GM23338 (cell line): ENCODE data around the gene ANKRD30B. TPM values are rescaled to one million over a fixed set of nuclear protein-coding genes. Genes with fewer than 3 reads are reported as not detected.

Source experiments
- ATAC-seq: fragments of 200-7000 bp; cut with Tn5 transposase; 3 replicates; pipeline ENCODE4 v1.9.1; 2020
- DNase-seq: peaks from one replicate; pipeline ENCODE4 v3.0.0-alpha.2; 2015; ENCODE audit warnings: low spot score
- H2AFZ ChIP-seq: fragments of 200-600 bp; sonication (generic); 2 replicates; pipeline ENCODE4 v1.8.0; 2016; ENCODE audit warnings: antibody characterized with exemption, mild to moderate bottlenecking, moderate library complexity
- H3F3A ChIP-seq: fragments of 200-600 bp; sonication (generic); replicated peaks from 2 replicates; pipeline ENCODE4 v1.8.0; 2017; ENCODE audit warnings: antibody characterized with exemption, mixed run types, low read depth
- H3K27ac ChIP-seq: fragments of 200-600 bp; sonication (generic); 2 replicates; pipeline ENCODE4 v1.6.1; 2016; ENCODE audit warnings: low read depth
- H3K27me3 ChIP-seq: fragments of 200-600 bp; sonication (generic); 2 replicates; pipeline ENCODE4 v1.8.0; 2016; ENCODE audit warnings: mild to moderate bottlenecking, mixed run types, moderate library complexity; ENCODE audit not compliant: insufficient read depth
- H3K36me3 ChIP-seq: fragments of 200-600 bp; sonication (generic); 2 replicates; pipeline ENCODE4 v1.8.0; 2016; ENCODE audit warnings: mild to moderate bottlenecking; ENCODE audit not compliant: insufficient read depth
- H3K4me1 ChIP-seq: fragments of 200-600 bp; sonication (generic); 2 replicates; pipeline ENCODE4 v1.8.0; 2016; ENCODE audit warnings: mild to moderate bottlenecking, moderate library complexity; ENCODE audit not compliant: insufficient read depth
- H3K4me2 ChIP-seq: fragments of 200-600 bp; sonication (generic); 2 replicates; pipeline ENCODE4 v1.7.1; 2017; ENCODE audit warnings: mixed run types
- H3K4me3 ChIP-seq: fragments of 200-600 bp; sonication (generic); 2 replicates; pipeline ENCODE4 v1.6.1; 2016; ENCODE audit warnings: mixed run types
- H3K79me2 ChIP-seq: fragments of 200-600 bp; sonication (generic); replicated peaks from 2 replicates; pipeline ENCODE4 v1.8.0; 2017; ENCODE audit warnings: mild to moderate bottlenecking; ENCODE audit not compliant: insufficient read depth
- H3K9me2 ChIP-seq: fragments of 200-600 bp; sonication (generic); 2 replicates; pipeline ENCODE4 v1.8.0; 2017; ENCODE audit not compliant: insufficient read depth
- H4K20me1 ChIP-seq: fragments of 200-600 bp; sonication (generic); replicated peaks from 2 replicates; pipeline ENCODE4 v1.8.0; 2017; ENCODE audit warnings: mild to moderate bottlenecking; ENCODE audit not compliant: insufficient read depth
- H3K27ac Mint-ChIP-seq: 2 replicates; pipeline ENCODE4 v1.8.0; 2020; ENCODE audit warnings: inconsistent platforms, mild to moderate bottlenecking, moderate library complexity, mixed read lengths
- H3K27me3 Mint-ChIP-seq: 3 replicates; pipeline ENCODE4 v1.8.0; 2022; ENCODE audit warnings: low read depth, mild to moderate bottlenecking, moderate library complexity, mixed read lengths, inconsistent platforms; ENCODE audit not compliant: insufficient read depth, poor library complexity
- H3K36me3 Mint-ChIP-seq: 3 replicates; pipeline ENCODE4 v1.8.0; 2021; ENCODE audit warnings: low read depth, mild to moderate bottlenecking, inconsistent platforms, moderate library complexity, mixed read lengths
- H3K4me1 Mint-ChIP-seq: 3 replicates; pipeline ENCODE4 v1.8.0; 2020; ENCODE audit warnings: mild to moderate bottlenecking, inconsistent platforms, mixed read lengths
- H3K4me3 Mint-ChIP-seq: 3 replicates; pipeline ENCODE4 v1.8.0; 2021; ENCODE audit warnings: moderate library complexity, mild to moderate bottlenecking, inconsistent platforms, mixed read lengths
- H3K9me3 Mint-ChIP-seq: 3 replicates; pipeline ENCODE4 v1.8.0; 2020; ENCODE audit warnings: moderate library complexity, mild to moderate bottlenecking, inconsistent platforms, mixed read lengths
- CREB1 ChIP-seq: fragments of 250-450 bp; sonication (Bioruptor Pico); IDR thresholded peaks from 2 replicates; pipeline ENCODE4 v1.5.0; 2020; ENCODE audit warnings: low read depth, mild to moderate bottlenecking, moderate library complexity
- CTCF ChIP-seq, 2 experiments: fragments of 200-600 bp in 1 of 2; sonication (generic) in 1 of 2; conservative IDR thresholded peaks; 2 replicates each; pipeline versions ENCODE4 v1.5.1 to v1.6.1; 2016 to 2017; ENCODE audit warnings: antibody characterized with exemption in 2 of 2, low read depth in 2 of 2, mild to moderate bottlenecking in 2 of 2, moderate library complexity in 1 of 2
- ETS1 ChIP-seq: IDR thresholded peaks from 2 replicates; pipeline ENCODE4 v1.6.1; 2016; ENCODE audit warnings: antibody characterized with exemption
- EZH2 ChIP-seq: fragments of 200-600 bp; sonication (generic); IDR thresholded peaks from one replicate; pipeline ENCODE4 v1.8.0; 2017; ENCODE audit warnings: antibody characterized with exemption, mild to moderate bottlenecking, low read depth; ENCODE audit not compliant: unreplicated experiment
- EZH2phosphoT487 ChIP-seq: fragments of 200-600 bp; sonication (generic); IDR thresholded peaks from one replicate; pipeline ENCODE4 v1.8.1; 2018; ENCODE audit warnings: antibody characterized with exemption; ENCODE audit not compliant: unreplicated experiment
- JUNB ChIP-seq: IDR thresholded peaks from one replicate; pipeline ENCODE4 v1.6.1; 2016; ENCODE audit warnings: antibody characterized with exemption; ENCODE audit not compliant: unreplicated experiment
- NANOG ChIP-seq: IDR thresholded peaks from 2 replicates; pipeline ENCODE4 v1.6.1; 2016; ENCODE audit warnings: antibody characterized with exemption, borderline replicate concordance
- POLR2AphosphoS5 ChIP-seq: IDR thresholded peaks from 2 replicates; pipeline ENCODE4 v1.6.1; 2016; ENCODE audit warnings: antibody characterized with exemption, low read depth
- STAT1 ChIP-seq: IDR thresholded peaks from one replicate; pipeline ENCODE4 v1.6.1; 2016; ENCODE audit warnings: antibody characterized with exemption; ENCODE audit not compliant: unreplicated experiment
- ZNF114 ChIP-seq: fragments of 250-450 bp; sonication (Bioruptor Pico); IDR thresholded peaks from 2 replicates; pipeline ENCODE4 v1.5.0; 2020; ENCODE audit warnings: mild to moderate bottlenecking, moderate library complexity
- ZNF331 ChIP-seq: fragments of 250-450 bp; sonication (Bioruptor Pico); IDR thresholded peaks from 2 replicates; pipeline ENCODE4 v1.5.0; 2020; ENCODE audit warnings: low read depth, mild to moderate bottlenecking, moderate library complexity
- long read RNA-seq: library from polyadenylated mRNA; unstranded; transcript quantifications from one replicate; pipeline ENCODE4 v2.0.0, GENCODE V29; 2020; ENCODE audit not compliant: unreplicated experiment
- polyA plus RNA-seq: library from polyadenylated mRNA; unstranded; fragments of >200 nt; fragmentation: Nextera tagmentation; extraction: Ambion mirVana; gene quantifications from 2 replicates; pipeline ENCODE4 v1.2.1, GENCODE V29; 2016
- total RNA-seq: library from RNA; depleted of rRNA; stranded (reverse); fragments of >200 nt; shearing (Covaris generic); gene quantifications from 2 replicates; pipeline ENCODE4 v1.2.3, GENCODE V29; 2014; rRNA removed
- TF ChIP-seq, protein P1 (sequence below): IDR thresholded peaks from one replicate; pipeline ENCODE4 v1.6.1; 2018; ENCODE audit warnings: antibody characterized with exemption; ENCODE audit not compliant: unreplicated experiment
- TF ChIP-seq, protein P2 (sequence below): fragments of 250-450 bp; sonication (Bioruptor Pico); IDR thresholded peaks from 2 replicates; pipeline ENCODE4 v1.5.0; 2020; ENCODE audit warnings: mild to moderate bottlenecking, moderate library complexity

The ANKRD30B gene
- total RNA-seq, result not detected in 2 replicates
- polyA plus RNA-seq, result not detected in 2 replicates
- long read RNA-seq, result 0 reads

DNA sequence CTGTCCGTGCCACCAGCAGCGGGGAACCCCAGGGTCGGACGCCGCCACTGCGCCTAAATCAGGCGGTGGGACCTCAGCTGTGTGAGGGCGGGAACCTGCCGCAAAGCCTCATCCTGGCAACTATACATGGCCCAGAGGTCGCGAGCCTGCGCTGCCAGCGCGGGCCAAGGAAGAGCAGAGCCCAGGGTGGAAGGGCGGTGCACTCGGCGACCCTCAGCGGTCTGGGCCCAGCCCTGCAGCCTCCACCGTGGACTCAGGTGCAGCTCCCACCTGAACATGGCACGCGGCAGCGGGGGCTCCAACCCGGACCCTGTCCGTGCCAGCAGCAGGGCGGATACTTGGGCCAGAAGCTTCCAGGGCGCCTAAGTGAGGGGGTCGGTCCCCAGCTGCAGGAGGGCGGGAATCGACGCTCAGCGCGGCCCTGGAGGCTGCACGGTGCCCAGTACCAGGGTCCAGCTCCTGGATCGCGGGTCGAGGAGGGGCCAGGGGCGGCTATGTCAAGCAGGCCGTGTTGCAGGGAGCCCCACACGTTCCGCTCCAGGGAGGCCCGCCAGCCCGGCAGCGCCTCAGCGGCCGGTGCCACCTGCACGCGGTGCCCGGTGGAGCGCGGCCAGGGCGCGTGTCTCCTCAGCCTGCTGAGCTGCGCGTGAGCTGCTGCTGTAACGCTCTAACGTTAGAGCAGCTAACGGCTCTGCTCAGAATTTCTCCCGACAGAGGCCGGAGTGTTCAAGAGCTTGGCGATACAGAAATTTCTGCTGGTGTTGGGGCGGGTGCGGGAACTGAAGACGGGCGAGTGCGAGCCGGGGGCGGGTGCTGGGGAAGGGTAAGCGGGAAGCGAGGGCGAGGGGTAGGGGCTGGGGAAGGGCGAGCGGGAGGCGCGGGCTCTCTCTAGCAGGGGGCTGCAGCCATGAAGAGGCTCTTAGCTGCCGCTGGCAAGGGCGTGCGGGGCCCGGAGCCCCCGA, at the start of gene ANKRD30B:
TSS of gene ANKRD30B (plus strand) at position 660 of the 962 bp plus-strand sequence. CDS start at position 908, 248 bp downstream.
- Histone ChIP-seq H3K4me3 (no peak within 1 kb of the TSS), H3K4me1 (no peaks in the 10 kb centered on the region), H3K36me3 (no peaks in the 10 kb centered on the region), H3K27ac (no peak within 1 kb of the TSS), H4K20me1 (no peaks in the 10 kb centered on the region), H2AFZ (no peak within 1 kb of the TSS), H3K4me2 (no peak within 1 kb of the TSS), H3K79me2 (no peaks in the 10 kb centered on the region), H3K9me2 (no peaks in the 10 kb centered on the region), H3F3A (no peaks in the 10 kb centered on the region), H3K27me3 (no peaks in the 10 kb centered on the region)
- peaks cover 3% of the 10 kb centered on the region; the same call in 1 of the 3 replicates for H3K36me3 Mint-ChIP-seq
- H3K9me3 Mint-ChIP-seq, result peaks cover 39% of the 10 kb centered on the region
- no peaks in the 10 kb centered on the region for H3K4me1 Mint-ChIP-seq
- ATAC-seq, result peak; percentile 86
- H3K27ac Mint-ChIP-seq, result no peak within 1 kb of the TSS
- H3K27me3 Mint-ChIP-seq, result peaks cover 21% of the 10 kb centered on the region
- H3K4me3 Mint-ChIP-seq, result peak within 1 kb of the TSS; percentile 69
- TF ChIP-seq NANOG (no peak), STAT1 (no peak), CREB1 (no peak), JUNB (no peak), ZNF114 (CRISPR knock-in tag) (no peak), ETS1 (no peak), CTCF (conservative IDR thresholded peaks at IDR 0.05; ENCODE audit: low read depth in 2 of 2) (no peak), EZH2 (no peak), EZH2phosphoT487 (no peak), ZNF331 (no peak), POLR2AphosphoS5 (no peak)
- TF ChIP-seq, protein P1, sequence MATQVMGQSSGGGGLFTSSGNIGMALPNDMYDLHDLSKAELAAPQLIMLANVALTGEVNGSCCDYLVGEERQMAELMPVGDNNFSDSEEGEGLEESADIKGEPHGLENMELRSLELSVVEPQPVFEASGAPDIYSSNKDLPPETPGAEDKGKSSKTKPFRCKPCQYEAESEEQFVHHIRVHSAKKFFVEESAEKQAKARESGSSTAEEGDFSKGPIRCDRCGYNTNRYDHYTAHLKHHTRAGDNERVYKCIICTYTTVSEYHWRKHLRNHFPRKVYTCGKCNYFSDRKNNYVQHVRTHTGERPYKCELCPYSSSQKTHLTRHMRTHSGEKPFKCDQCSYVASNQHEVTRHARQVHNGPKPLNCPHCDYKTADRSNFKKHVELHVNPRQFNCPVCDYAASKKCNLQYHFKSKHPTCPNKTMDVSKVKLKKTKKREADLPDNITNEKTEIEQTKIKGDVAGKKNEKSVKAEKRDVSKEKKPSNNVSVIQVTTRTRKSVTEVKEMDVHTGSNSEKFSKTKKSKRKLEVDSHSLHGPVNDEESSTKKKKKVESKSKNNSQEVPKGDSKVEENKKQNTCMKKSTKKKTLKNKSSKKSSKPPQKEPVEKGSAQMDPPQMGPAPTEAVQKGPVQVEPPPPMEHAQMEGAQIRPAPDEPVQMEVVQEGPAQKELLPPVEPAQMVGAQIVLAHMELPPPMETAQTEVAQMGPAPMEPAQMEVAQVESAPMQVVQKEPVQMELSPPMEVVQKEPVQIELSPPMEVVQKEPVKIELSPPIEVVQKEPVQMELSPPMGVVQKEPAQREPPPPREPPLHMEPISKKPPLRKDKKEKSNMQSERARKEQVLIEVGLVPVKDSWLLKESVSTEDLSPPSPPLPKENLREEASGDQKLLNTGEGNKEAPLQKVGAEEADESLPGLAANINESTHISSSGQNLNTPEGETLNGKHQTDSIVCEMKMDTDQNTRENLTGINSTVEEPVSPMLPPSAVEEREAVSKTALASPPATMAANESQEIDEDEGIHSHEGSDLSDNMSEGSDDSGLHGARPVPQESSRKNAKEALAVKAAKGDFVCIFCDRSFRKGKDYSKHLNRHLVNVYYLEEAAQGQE, result no peak
- TF ChIP-seq, protein P2, sequence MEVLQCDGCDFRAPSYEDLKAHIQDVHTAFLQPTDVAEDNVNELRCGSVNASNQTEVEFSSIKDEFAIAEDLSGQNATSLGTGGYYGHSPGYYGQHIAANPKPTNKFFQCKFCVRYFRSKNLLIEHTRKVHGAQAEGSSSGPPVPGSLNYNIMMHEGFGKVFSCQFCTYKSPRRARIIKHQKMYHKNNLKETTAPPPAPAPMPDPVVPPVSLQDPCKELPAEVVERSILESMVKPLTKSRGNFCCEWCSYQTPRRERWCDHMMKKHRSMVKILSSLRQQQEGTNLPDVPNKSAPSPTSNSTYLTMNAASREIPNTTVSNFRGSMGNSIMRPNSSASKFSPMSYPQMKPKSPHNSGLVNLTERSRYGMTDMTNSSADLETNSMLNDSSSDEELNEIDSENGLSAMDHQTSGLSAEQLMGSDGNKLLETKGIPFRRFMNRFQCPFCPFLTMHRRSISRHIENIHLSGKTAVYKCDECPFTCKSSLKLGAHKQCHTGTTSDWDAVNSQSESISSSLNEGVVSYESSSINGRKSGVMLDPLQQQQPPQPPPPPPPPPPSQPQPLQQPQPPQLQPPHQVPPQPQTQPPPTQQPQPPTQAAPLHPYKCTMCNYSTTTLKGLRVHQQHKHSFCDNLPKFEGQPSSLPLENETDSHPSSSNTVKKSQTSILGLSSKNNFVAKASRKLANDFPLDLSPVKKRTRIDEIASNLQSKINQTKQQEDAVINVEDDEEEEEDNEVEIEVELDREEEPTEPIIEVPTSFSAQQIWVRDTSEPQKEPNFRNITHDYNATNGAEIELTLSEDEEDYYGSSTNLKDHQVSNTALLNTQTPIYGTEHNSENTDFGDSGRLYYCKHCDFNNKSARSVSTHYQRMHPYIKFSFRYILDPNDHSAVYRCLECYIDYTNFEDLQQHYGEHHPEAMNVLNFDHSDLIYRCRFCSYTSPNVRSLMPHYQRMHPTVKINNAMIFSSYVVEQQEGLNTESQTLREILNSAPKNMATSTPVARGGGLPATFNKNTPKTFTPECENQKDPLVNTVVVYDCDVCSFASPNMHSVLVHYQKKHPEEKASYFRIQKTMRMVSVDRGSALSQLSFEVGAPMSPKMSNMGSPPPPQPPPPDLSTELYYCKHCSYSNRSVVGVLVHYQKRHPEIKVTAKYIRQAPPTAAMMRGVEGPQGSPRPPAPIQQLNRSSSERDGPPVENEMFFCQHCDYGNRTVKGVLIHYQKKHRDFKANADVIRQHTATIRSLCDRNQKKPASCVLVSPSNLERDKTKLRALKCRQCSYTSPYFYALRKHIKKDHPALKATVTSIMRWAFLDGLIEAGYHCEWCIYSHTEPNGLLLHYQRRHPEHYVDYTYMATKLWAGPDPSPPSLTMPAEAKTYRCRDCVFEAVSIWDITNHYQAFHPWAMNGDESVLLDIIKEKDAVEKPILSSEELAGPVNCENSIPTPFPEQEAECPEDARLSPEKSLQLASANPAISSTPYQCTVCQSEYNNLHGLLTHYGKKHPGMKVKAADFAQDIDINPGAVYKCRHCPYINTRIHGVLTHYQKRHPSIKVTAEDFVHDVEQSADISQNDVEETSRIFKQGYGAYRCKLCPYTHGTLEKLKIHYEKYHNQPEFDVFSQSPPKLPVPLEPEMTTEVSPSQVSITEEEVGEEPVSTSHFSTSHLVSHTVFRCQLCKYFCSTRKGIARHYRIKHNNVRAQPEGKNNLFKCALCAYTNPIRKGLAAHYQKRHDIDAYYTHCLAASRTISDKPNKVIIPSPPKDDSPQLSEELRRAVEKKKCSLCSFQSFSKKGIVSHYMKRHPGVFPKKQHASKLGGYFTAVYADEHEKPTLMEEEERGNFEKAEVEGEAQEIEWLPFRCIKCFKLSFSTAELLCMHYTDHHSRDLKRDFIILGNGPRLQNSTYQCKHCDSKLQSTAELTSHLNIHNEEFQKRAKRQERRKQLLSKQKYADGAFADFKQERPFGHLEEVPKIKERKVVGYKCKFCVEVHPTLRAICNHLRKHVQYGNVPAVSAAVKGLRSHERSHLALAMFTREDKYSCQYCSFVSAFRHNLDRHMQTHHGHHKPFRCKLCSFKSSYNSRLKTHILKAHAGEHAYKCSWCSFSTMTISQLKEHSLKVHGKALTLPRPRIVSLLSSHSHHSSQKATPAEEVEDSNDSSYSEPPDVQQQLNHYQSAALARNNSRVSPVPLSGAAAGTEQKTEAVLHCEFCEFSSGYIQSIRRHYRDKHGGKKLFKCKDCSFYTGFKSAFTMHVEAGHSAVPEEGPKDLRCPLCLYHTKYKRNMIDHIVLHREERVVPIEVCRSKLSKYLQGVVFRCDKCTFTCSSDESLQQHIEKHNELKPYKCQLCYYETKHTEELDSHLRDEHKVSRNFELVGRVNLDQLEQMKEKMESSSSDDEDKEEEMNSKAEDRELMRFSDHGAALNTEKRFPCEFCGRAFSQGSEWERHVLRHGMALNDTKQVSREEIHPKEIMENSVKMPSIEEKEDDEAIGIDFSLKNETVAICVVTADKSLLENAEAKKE (CRISPR knock-in tag), result no peak
- no peak for DNase-seq
